Mesendoderm (in vitro differentiated cells): Measurements from ENCODE around the gene SERPINA1.

ENCODE experiments used
- DNase-seq: peaks from one replicate; pipeline ENCODE4 v3.0.0; 2013
- H2AK5ac ChIP-seq: 2 replicates; pipeline ENCODE4 v1.6.1; 2013; ENCODE audit warnings: low read length, inconsistent platforms
- H2BK120ac ChIP-seq: 2 replicates; pipeline ENCODE4 v1.6.1; 2013; ENCODE audit warnings: low read depth, mild to moderate bottlenecking, low read length, moderate library complexity, mixed read lengths
- H2BK15ac ChIP-seq: replicated peaks from 2 replicates; pipeline ENCODE4 v1.6.1; 2013; ENCODE audit warnings: low read depth, mild to moderate bottlenecking, moderate library complexity
- H2BK5ac ChIP-seq: 2 replicates; pipeline ENCODE4 v1.6.1; 2013; ENCODE audit warnings: low read length, inconsistent platforms
- H3K18ac ChIP-seq: 2 replicates; pipeline ENCODE4 v1.6.1; 2013; ENCODE audit warnings: mild to moderate bottlenecking, low read length, mixed read lengths
- H3K23ac ChIP-seq: one replicate; pipeline ENCODE4 v1.6.1; 2013; ENCODE audit warnings: low read length
- H3K27ac ChIP-seq: 2 replicates; pipeline ENCODE4 v1.5.1; 2013; ENCODE audit warnings: low read depth, mild to moderate bottlenecking, inconsistent platforms, low read length, moderate library complexity
- H3K27me3 ChIP-seq: 2 replicates; pipeline ENCODE4 v1.6.1; 2013; ENCODE audit warnings: low read length, control low read depth, mild to moderate bottlenecking, inconsistent platforms; ENCODE audit not compliant: insufficient read depth, poor library complexity
- H3K36me3 ChIP-seq: 2 replicates; pipeline ENCODE4 v1.6.1; 2013; ENCODE audit warnings: low read length, inconsistent platforms; ENCODE audit not compliant: control insufficient read depth, insufficient read depth
- H3K4ac ChIP-seq: one replicate; pipeline ENCODE4 v1.6.1; 2013; ENCODE audit warnings: low read depth, mild to moderate bottlenecking, low read length, moderate library complexity
- H3K4me1 ChIP-seq: 2 replicates; pipeline ENCODE4 v1.6.1; 2013; ENCODE audit warnings: low read depth, low read length, inconsistent platforms; ENCODE audit not compliant: control insufficient read depth
- H3K4me2 ChIP-seq: 2 replicates; pipeline ENCODE4 v1.6.1; 2013; ENCODE audit warnings: low read length
- H3K4me3 ChIP-seq: 2 replicates; pipeline ENCODE4 v1.5.1; 2013; ENCODE audit warnings: mild to moderate bottlenecking, low read length
- H3K56ac ChIP-seq: one replicate; pipeline ENCODE4 v1.6.1; 2013; ENCODE audit warnings: low read length
- H3K79me1 ChIP-seq: 2 replicates; pipeline ENCODE4 v1.6.1; 2013; ENCODE audit warnings: low read length, inconsistent platforms
- H3K79me2 ChIP-seq: 2 replicates; pipeline ENCODE4 v1.6.1; 2013; ENCODE audit warnings: mild to moderate bottlenecking, low read length; ENCODE audit not compliant: control insufficient read depth, insufficient read depth
- H3K9ac ChIP-seq: 2 replicates; pipeline ENCODE4 v1.6.1; 2013; ENCODE audit warnings: low read length, inconsistent platforms
- H4K5ac ChIP-seq: one replicate; pipeline ENCODE4 v1.6.1; 2013; ENCODE audit warnings: low read length
- H4K8ac ChIP-seq: one replicate; pipeline ENCODE4 v1.6.1; 2013; ENCODE audit warnings: low read depth, mild to moderate bottlenecking, control low read depth, low read length, moderate library complexity
- WGBS: extraction: QIAGEN DNeasy Blood & Tissue Kit; methylation state at CpG from one replicate; pipeline ENCODE4 v1.1.7; 2013; ENCODE audit warnings: low lambda C conversion rate, missing lambda C conversion rate; ENCODE audit not compliant: insufficient coverage; ENCODE audit errors: extremely low coverage; 5-methylcytosine and 5-hydroxymethylcytosine counted together

SERPINA1 gene

GRCh38 chr14:94385553-94386057 is 2.8 kb downstream of the SERPINA1 start:
- Histone ChIP-seq H4K8ac (no peak overlapping the region), H3K36me3 (no peaks in the 10 kb centered on the region), H3K18ac (no peak overlapping the region), H3K4me2 (no peak overlapping the region), H3K9ac (no peak overlapping the region), H3K4me3 (no peak overlapping the region), H2BK5ac (no peak overlapping the region), H4K5ac (no peak overlapping the region), H3K79me2 (no peaks in the 10 kb centered on the region), H3K4ac (no peak overlapping the region), H3K56ac (no peak overlapping the region), H3K79me1 (no peaks in the 10 kb centered on the region), H3K27me3 (no peaks in the 10 kb centered on the region), H2BK120ac (no peak overlapping the region), H3K27ac (no peak overlapping the region), H2BK15ac (no peak overlapping the region), H3K4me1 (no peaks in the 10 kb centered on the region), H2AK5ac (no peak overlapping the region), H3K23ac (no peak overlapping the region)
- no CpG with 5 or more reads among the region's 3 CpGs for WGBS
- DNase-seq = no peak

- Histone ChIP-seq H4K8ac (no peak overlapping the region), H3K79me2 (no peaks in the 10 kb centered on the region), H3K23ac (no peak overlapping the region), H2BK120ac (no peak overlapping the region), H2BK5ac (no peak overlapping the region), H2AK5ac (no peak overlapping the region), H3K4me3 (no peak overlapping the region), H3K27ac (no peak overlapping the region), H3K4ac (no peak overlapping the region), H3K4me1 (no peaks in the 10 kb centered on the region), H3K36me3 (no peaks in the 10 kb centered on the region), H3K27me3 (no peaks in the 10 kb centered on the region), H3K56ac (no peak overlapping the region), H3K4me2 (no peak overlapping the region), H2BK15ac (no peak overlapping the region), H4K5ac (no peak overlapping the region), H3K9ac (no peak overlapping the region), H3K79me1 (no peaks in the 10 kb centered on the region), H3K18ac (no peak overlapping the region)
- DNase-seq = no peak
- no CpG with 5 or more reads among the region's 7 CpGs for WGBS
These were observed 4.1 kb downstream of the SERPINA1 start for GRCh38 chr14:94384342-94384741.

- no peaks in the 10 kb centered on the region for H3K27me3 ChIP-seq
- no peaks in the 10 kb centered on the region for H3K36me3 ChIP-seq
- no peak overlapping the region for H2AK5ac ChIP-seq
- no peak overlapping the region for H3K27ac ChIP-seq
- no peak overlapping the region for H4K8ac ChIP-seq
- H3K79me1 ChIP-seq = no peaks in the 10 kb centered on the region
- H3K79me2 ChIP-seq = no peaks in the 10 kb centered on the region
- H3K4ac ChIP-seq = no peak overlapping the region
- no peak overlapping the region for H2BK120ac ChIP-seq
- H4K5ac ChIP-seq = no peak overlapping the region
- H3K4me2 ChIP-seq = no peak overlapping the region
- H3K4me1 ChIP-seq = no peaks in the 10 kb centered on the region
- no peak overlapping the region for H3K23ac ChIP-seq
- H2BK15ac ChIP-seq = no peak overlapping the region
- H2BK5ac ChIP-seq = no peak overlapping the region
- WGBS = no CpG with 5 or more reads among the region's 3 CpGs
- no peak overlapping the region for H3K18ac ChIP-seq
- H3K9ac ChIP-seq = no peak overlapping the region
- no peak overlapping the region for H3K4me3 ChIP-seq
- DNase-seq = no peak
- H3K56ac ChIP-seq = no peak overlapping the region
These were observed 4.6 kb downstream of the SERPINA1 start for GRCh38 chr14:94383777-94384176.

- Histone ChIP-seq H3K9ac (no peak overlapping the region), H3K4me3 (no peak overlapping the region), H3K4me2 (no peak overlapping the region), H4K8ac (no peak overlapping the region), H2BK5ac (no peak overlapping the region), H2BK120ac (no peak overlapping the region), H3K18ac (no peak overlapping the region), H4K5ac (no peak overlapping the region), H3K23ac (no peak overlapping the region), H3K79me1 (no peaks in the 10 kb centered on the region), H2AK5ac (no peak overlapping the region), H3K4ac (no peak overlapping the region), H3K27ac (no peak overlapping the region), H2BK15ac (no peak overlapping the region), H3K36me3 (no peaks in the 10 kb centered on the region), H3K56ac (no peak overlapping the region), H3K79me2 (no peaks in the 10 kb centered on the region), H3K4me1 (no peaks in the 10 kb centered on the region), H3K27me3 (no peaks in the 10 kb centered on the region)
- whole genome bisulfite sequencing = no CpG with 5 or more reads among the region's 18 CpGs
- no peak for DNase-seq
These were observed 5.4 kb downstream of the SERPINA1 start for GRCh38 chr14:94382716-94383596.

GRCh38 chr14:94382099-94382715 is 6.2 kb downstream of the SERPINA1 start:
- Histone ChIP-seq H2BK120ac (no peak overlapping the region), H3K27ac (no peak overlapping the region), H3K18ac (no peak overlapping the region), H3K79me1 (no peaks in the 10 kb centered on the region), H2BK5ac (no peak overlapping the region), H3K27me3 (no peaks in the 10 kb centered on the region), H3K56ac (no peak overlapping the region), H3K4me1 (no peaks in the 10 kb centered on the region), H4K5ac (no peak overlapping the region), H3K9ac (no peak overlapping the region), H3K4me3 (no peak overlapping the region), H2BK15ac (no peak overlapping the region), H3K79me2 (no peaks in the 10 kb centered on the region), H2AK5ac (no peak overlapping the region), H3K23ac (no peak overlapping the region), H3K36me3 (no peaks in the 10 kb centered on the region), H3K4ac (no peak overlapping the region), H4K8ac (no peak overlapping the region), H3K4me2 (no peak overlapping the region)
- no CpG with 5 or more reads among the region's 4 CpGs for WGBS
- DNase-seq = no peak
